Spinal cord (tissue), 10 donors: ENCODE results near the gene DAPK1. TPM values are rescaled to one million over a fixed set of nuclear protein-coding genes. Genes with fewer than 3 reads are reported as not detected.

Experiments used
- DNase-seq, 6 donors: peaks; one replicate each; pipeline versions ENCODE4 v3.0.0 to v3.0.0-alpha.2; 2013 to 2015; ENCODE audit warnings: low spot score in 6 of 6, low read depth in 4 of 6
- H3K27ac ChIP-seq: one replicate; pipeline ENCODE4 v1.5.1; 2013; ENCODE audit warnings: low read depth, low read length, control low read depth
- H3K27me3 ChIP-seq: one replicate; pipeline ENCODE4 v1.6.1; 2013; ENCODE audit warnings: low read length; ENCODE audit not compliant: control insufficient read depth, insufficient read depth
- H3K36me3 ChIP-seq: one replicate; pipeline ENCODE4 v1.6.1; 2013; ENCODE audit warnings: low read length; ENCODE audit not compliant: control insufficient read depth, insufficient read depth
- H3K4me1 ChIP-seq: one replicate; pipeline ENCODE4 v1.6.1; 2013; ENCODE audit warnings: low read length; ENCODE audit not compliant: control insufficient read depth, insufficient read depth
- H3K4me3 ChIP-seq: one replicate; pipeline ENCODE4 v1.5.1; 2013; ENCODE audit warnings: low read depth, low read length, control low read depth
- H3K9me3 ChIP-seq: one replicate; pipeline ENCODE4 v1.6.1; 2013; ENCODE audit warnings: low read length; ENCODE audit not compliant: control insufficient read depth, insufficient read depth
- WGBS: methylation state at CpG from one replicate; pipeline ENCODE4 v1.1.5; 2013; ENCODE audit warnings: missing lambda C conversion rate; ENCODE audit not compliant: insufficient coverage; 5-methylcytosine and 5-hydroxymethylcytosine counted together
- polyA plus RNA-seq, 2 donors: library from polyadenylated mRNA; unstranded; fragments of 120-200 nt; gene quantifications; one replicate each; pipeline ENCODE4 v1.2.1, GENCODE V29; 2013; ENCODE audit not compliant: insufficient read length in 2 of 2
- total RNA-seq, 2 donors: library from RNA; depleted of rRNA in 1 of 2; stranded (reverse); fragments of 120-200 nt in 1 of 2; fragments of >200 nt in 1 of 2; gene quantifications; one replicate each; pipeline versions ENCODE4 v1.2.3 to v1.2.4, GENCODE V29; 2013 to 2014
- donor health status: healthy.

Gene DAPK1
- total and polyA plus RNA-seq, 4 donors = 53.3 to 82.6 (median 77.9) TPM

DNA sequence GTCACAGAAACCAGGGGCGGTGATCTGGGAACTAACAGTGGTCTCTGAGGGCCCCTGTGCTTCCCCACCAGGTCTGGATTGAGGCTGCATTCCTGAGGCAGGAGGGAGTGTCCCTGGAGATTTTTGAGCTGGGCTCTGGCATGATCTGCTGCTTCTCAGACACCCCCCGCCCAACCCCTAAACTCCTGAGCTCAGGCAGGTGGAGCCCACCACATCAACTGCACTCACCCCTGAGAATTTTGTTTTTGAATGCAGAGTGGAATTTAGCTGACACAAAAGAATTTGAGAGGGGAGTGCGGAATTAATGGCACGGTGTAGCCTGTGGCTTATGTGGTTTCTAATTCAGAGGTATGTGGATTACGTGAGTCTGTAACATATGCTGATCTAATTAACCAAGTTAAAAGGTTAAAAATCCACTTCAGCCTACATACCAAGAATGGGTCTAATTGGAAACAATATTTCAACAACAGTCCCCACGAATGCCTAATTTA, 204.3 kb downstream of the DAPK1 start:
- 60% methylated on average over 1 of the region's 6 CpGs for WGBS

DNA sequence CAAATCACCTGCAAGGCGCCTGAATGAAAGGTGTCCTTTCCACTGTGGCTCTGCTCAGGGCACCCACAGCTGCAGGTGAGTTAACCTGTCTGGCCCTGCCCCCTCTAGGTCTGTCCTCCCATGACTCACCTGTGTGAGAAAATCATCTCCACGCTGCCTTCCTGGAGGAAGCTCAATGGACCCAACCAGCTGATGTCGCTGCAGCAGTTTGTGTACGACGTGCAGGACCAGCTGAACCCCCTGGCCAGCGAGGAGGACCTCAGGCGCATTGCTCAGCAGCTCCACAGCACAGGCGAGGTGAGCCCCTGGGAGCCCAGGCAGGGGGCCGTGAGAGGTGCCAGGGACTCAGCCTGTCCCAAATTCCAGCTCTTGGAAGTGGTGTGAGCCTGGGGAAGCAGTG, 205.3 kb downstream of the DAPK1 start:
- H3K4me3 ChIP-seq = no peak overlapping the region
- DNase-seq = no peak
- no peaks in the 10 kb centered on the region for H3K9me3 ChIP-seq
- no peak overlapping the region for H3K27ac ChIP-seq
- no peaks in the 10 kb centered on the region for H3K27me3 ChIP-seq
- 93% methylated on average over 9 of the region's 9 CpGs for WGBS
- no peaks in the 10 kb centered on the region for H3K4me1 ChIP-seq
- H3K36me3 ChIP-seq = peaks cover 40% of the 10 kb centered on the region

More for the DNA sequence above, 204.3 kb downstream of the DAPK1 start:
- no peak for DNase-seq
- Histone ChIP-seq H3K27ac (no peak overlapping the region), H3K4me1 (no peaks in the 10 kb centered on the region), H3K27me3 (no peaks in the 10 kb centered on the region), H3K4me3 (no peak overlapping the region), H3K9me3 (no peaks in the 10 kb centered on the region), H3K36me3 (peaks cover 44% of the 10 kb centered on the region)

GRCh38 chr9:87703636-87704276, 206.1 kb downstream of the DAPK1 start:
- H3K9me3 ChIP-seq = no peaks in the 10 kb centered on the region
- no peaks in the 10 kb centered on the region for H3K4me1 ChIP-seq
- no peak overlapping the region for H3K27ac ChIP-seq
- no peak overlapping the region for H3K4me3 ChIP-seq
- WGBS = 88% methylated on average over 5 of the region's 7 CpGs
- H3K36me3 ChIP-seq = peaks cover 35% of the 10 kb centered on the region
- DNase-seq = no peak
- no peaks in the 10 kb centered on the region for H3K27me3 ChIP-seq

DNA sequence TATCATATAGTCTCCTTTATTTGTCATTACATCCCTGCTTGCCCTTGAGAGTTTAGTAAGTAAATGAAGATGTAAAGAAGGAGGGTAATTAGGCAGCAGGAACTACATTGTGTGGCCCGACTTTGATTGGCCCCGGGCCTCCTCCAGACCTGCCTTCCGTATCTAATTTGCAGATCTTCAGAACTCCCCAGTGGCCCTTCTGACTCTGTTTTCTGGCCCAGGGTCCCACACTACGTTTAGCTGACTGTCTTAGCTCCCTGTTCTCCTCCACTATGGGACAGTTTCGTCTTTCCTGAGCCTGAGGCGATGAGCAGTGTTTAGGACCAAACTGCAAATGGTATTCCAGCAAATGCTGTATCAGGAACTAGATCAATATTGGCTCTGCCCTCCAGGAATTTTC, 206.7 kb downstream of the DAPK1 start:
- Histone ChIP-seq H3K4me1 (no peaks in the 10 kb centered on the region), H3K9me3 (no peaks in the 10 kb centered on the region), H3K4me3 (no peak overlapping the region), H3K27ac (no peak overlapping the region), H3K27me3 (no peaks in the 10 kb centered on the region), H3K36me3 (peaks cover 36% of the 10 kb centered on the region)
- 84% methylated on average over 6 of the region's 6 CpGs for WGBS
- no peak for DNase-seq

- 97% methylated on average over 39 of the region's 39 CpGs for WGBS
- peaks cover 33% of the 10 kb centered on the region for H3K36me3 ChIP-seq
- H3K9me3 ChIP-seq = no peaks in the 10 kb centered on the region
- H3K4me3 ChIP-seq = no peak overlapping the region
- no peak overlapping the region for H3K27ac ChIP-seq
- DNase-seq = no peak
- no peaks in the 10 kb centered on the region for H3K27me3 ChIP-seq
- no peaks in the 10 kb centered on the region for H3K4me1 ChIP-seq
Observed at GRCh38 chr9:87706066-87706739, 208.5 kb downstream of the DAPK1 start.

GRCh38 chr9:87707805-87708506, 210.3 kb downstream of the DAPK1 start:
- Histone ChIP-seq H3K27me3 (no peaks in the 10 kb centered on the region), H3K9me3 (no peaks in the 10 kb centered on the region), H3K4me1 (peaks cover 6% of the 10 kb centered on the region), H3K27ac (no peak overlapping the region), H3K36me3 (peaks cover 29% of the 10 kb centered on the region), H3K4me3 (no peak overlapping the region)
- 55% methylated on average over 2 of the region's 6 CpGs for WGBS
- peak in 1 of 6 donors; percentile 40 for DNase-seq

DNA sequence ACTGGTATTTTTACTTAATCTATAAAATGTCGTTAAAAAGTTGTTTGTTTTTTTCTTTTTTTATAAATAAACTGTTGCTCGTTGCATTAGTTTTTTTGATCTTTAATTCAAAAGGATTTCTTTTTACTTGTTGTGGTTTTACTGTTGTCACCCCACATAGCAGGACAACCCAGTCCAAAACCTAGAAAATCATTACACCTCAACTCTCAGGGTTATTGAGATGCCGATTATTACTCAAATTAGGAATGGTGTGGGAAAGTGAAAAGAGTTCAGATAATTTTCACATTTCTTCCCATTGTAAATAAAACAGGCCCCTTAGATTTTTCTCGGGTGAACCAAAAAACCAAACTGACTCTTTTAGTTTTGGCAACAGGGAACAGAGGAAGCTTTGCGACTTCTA, 210.9 kb downstream of the DAPK1 start:
- Histone ChIP-seq H3K27me3 (no peaks in the 10 kb centered on the region), H3K4me1 (peaks cover 6% of the 10 kb centered on the region), H3K36me3 (peaks cover 25% of the 10 kb centered on the region), H3K27ac (no peak overlapping the region), H3K9me3 (no peaks in the 10 kb centered on the region), H3K4me3 (no peak overlapping the region)
- no CpG with 5 or more reads among the region's 5 CpGs for WGBS
- DNase-seq = no peak

DNA sequence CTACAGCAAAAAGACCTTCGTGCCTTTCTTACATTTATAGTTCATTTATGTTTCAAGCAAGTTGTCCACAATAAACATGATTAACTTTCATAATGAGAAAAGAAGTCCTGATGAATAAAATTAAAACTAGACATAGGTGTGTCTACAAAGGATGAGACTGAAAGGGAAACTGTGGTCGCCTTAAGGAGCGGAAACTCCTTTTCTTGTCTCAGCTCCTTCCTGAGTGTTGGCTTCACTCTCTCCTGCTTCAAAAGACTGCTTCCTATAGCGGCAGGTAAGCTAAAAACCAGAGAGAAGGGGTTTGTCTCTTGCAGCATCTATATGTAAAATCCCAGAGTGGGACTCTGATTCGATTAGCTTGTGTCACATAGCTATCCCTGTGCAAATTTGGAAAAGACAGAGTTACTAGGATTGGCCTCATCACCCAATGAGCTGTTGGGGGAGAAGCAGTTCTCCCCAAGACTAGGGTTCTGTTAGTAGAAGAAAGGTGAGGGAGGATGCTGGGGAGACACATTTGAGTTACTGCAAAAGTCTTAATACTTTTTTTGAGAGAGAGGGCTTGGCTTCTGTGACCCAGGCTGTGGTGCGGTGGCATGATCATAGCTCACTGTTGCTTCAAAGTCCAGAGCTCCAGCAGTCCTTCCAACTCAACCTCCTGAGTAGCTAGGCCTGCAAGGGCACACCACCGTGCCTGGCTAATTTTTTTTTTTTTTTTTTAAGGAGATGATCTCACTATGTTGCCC, 211.5 kb downstream of the DAPK1 start:
- no peaks in the 10 kb centered on the region for H3K9me3 ChIP-seq
- H3K36me3 ChIP-seq = peaks cover 25% of the 10 kb centered on the region
- DNase-seq = no peak
- no peaks in the 10 kb centered on the region for H3K27me3 ChIP-seq
- no peak overlapping the region for H3K4me3 ChIP-seq
- peaks cover 6% of the 10 kb centered on the region for H3K4me1 ChIP-seq
- WGBS = 95% methylated on average over 5 of the region's 7 CpGs
- H3K27ac ChIP-seq = no peak overlapping the region

GRCh38 chr9:87710443-87710842, 212.8 kb downstream of the DAPK1 start:
- H3K36me3 ChIP-seq = peaks cover 25% of the 10 kb centered on the region
- no peaks in the 10 kb centered on the region for H3K27me3 ChIP-seq
- WGBS = 68% methylated on average over 4 of the region's 5 CpGs
- no peak for DNase-seq
- no peaks in the 10 kb centered on the region for H3K9me3 ChIP-seq
- H3K27ac ChIP-seq = no peak overlapping the region
- H3K4me1 ChIP-seq = peaks cover 10% of the 10 kb centered on the region
- no peak overlapping the region for H3K4me3 ChIP-seq
